ENCODE data around the gene SPACA6.
"Not testable (repeated sequence)": the region's sequence is repeated elsewhere in the genome, so short reads cannot be mapped to it uniquely, and the experiment has no call there.

The SPACA6 gene, protein sequence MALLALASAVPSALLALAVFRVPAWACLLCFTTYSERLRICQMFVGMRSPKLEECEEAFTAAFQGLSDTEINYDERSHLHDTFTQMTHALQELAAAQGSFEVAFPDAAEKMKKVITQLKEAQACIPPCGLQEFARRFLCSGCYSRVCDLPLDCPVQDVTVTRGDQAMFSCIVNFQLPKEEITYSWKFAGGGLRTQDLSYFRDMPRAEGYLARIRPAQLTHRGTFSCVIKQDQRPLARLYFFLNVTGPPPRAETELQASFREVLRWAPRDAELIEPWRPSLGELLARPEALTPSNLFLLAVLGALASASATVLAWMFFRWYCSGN

DNA sequence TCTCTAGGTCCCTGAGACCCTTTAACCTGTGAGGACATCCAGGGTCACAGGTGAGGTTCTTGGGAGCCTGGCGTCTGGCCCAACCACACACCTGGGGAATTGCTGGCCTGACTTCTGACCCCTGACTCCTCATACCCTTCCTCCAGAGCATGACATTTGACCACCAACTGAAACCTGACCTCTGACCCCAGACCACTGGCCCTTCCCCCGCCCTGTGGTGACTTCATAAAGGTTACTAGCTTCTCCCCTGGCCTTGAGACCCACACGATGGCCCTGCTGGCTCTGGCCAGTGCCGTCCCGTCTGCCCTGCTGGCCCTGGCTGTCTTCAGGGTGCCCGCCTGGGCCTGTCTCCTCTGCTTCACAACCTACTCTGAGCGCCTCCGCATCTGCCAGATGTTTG lies at the start of gene SPACA6:
TSS of gene SPACA6 (plus strand) at position 71 of the 400 bp plus-strand sequence. CDS start at position 268, 197 bp downstream.
- DNase-seq (ENCODE audit: extremely low spot score, insufficient read length, low read depth) (no peak), FAIRE-seq (no peak)

DNA sequence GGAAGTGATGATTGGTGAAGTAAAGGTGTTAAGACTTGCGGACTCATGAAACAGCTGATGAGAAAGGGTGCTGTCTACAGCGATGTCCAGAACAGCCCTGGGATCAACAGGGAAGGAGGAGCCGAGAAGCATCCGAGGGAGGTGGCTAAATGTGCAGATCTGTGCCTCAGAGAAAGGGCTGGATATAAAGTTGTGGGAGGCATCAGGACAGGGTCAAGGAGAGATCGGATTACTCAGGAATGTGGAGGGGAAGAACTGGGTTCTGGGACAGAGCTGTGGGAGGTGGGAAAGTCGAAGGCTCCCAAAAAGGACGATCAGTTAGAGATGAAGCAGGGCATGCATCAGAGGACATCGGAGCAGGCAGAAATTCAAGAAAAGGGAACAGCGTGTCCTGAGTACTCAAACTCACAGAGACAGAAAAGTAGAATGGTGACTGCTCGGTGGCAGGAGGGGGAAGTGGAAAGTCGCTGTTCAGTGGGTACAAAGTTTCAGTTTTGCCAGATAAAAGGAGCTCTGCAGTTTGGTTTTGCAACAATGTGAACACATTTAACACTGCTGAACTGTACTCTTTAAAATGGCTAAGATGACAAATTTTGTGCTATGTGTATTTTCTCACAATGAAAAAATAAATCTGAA lies 48.4 kb upstream of the SPACA6 start:
- DNase-seq (ENCODE audit: extremely low spot score, insufficient read length, low read depth) = no peak
- FAIRE-seq = no peak

DNA sequence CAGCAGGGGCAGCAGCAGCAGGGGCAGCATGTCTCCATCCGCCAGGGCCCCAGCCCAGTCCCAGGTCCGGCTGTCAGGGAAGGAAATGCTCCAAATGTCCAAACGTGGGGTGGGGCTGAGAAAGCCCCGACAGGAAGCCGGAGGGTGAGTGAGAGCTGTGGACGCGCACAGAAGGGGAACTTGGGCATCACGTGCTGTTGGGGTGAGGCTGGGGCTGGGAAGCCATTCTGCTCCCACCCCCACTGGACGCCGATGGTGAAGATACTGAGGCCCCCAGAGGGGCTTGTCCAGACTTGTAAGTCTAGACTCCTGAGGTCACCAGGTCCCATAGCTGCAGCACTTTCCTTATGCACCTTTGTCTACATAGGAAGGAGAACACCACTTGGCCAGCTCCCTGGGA lies 46.4 kb upstream of the SPACA6 start, which contains the start of gene SIGLEC14:
TSS of gene SIGLEC14 (minus strand) at position 96 of the 400 bp plus-strand sequence. CDS start at position 30, 66 bp downstream.
- DNase-seq (ENCODE audit: extremely low spot score, insufficient read length, low read depth) = not testable (repeated sequence)
- FAIRE-seq = peak; percentile 73

DNA sequence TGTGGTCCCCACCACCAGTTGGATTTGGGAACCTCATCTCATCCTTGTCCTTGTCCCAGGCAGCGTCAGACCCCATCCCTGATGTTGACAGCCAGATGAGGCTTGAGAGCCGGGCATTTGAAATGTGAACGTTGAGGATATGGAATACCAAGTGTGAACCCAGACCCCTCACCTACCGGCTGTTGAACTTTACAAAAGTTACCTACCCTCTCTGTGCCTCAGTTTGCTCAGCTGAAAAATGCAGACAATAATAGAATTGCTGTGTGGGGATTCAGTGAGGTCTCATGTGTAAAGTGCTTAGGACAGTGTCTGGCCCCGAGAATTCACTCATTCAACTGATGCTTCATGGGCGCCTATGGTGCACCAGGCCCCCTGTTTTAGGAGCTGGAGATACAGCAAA lies 45.8 kb upstream of the SPACA6 start:
- FAIRE-seq (no peak), DNase-seq (ENCODE audit: extremely low spot score, insufficient read length, low read depth) (no peak)

DNA sequence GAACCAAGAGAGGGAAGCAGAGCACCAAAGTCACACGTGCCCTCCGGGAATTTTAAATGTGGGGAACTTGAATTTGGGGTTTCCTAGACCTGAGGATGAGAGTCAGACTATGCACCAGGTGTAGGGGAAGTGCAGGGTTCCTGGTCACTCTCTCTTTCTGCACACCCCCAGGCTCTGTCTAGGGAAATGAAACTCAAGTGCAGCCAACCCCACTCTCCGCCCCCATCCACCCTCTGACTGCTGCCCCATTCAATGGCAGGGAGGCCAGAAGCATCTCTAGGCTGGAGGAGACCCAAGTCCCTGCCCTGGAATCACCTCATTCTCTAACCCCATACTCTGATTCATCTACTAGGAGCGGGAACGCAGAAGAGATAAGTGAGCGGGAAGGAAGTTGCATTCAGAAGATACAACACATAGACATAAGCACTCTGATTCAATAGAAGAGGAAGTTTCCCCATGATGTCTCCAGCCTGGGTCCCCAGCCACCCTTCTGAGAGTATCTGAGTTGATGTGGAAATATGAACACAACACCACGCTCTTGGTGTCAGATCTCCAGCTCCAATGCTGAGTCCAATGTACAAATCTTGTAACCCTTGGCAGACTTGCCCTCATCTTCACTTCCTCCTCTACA lies 41.8 kb upstream of the SPACA6 start:
- FAIRE-seq = peak; percentile 81

DNA sequence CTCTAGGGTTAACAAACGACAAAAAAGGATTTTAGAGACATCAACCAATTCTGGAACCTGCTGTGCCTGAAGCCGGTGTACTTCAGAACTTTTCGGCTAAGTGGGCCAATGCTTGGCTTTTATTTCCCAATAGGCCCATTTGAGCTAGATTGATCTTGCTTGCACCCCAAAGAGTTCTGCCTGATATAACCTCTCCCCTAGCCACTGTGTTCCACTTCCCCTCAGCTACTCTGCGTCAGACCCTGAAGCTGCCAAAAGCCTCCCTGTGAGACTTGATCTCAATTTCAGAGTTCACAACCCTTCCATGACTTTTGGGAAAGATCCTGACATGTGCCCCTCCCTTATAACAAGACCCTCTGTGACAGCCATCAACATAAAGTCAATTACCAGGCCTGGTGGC lies 40.9 kb upstream of the SPACA6 start:
- no peak for FAIRE-seq
- DNase-seq (ENCODE audit: extremely low spot score, insufficient read length, low read depth) = no peak

More for the DNA sequence above, 41.8 kb upstream of the SPACA6 start:
- DNase-seq (ENCODE audit: extremely low spot score, insufficient read length, low read depth) = peak; percentile 25

DNA sequence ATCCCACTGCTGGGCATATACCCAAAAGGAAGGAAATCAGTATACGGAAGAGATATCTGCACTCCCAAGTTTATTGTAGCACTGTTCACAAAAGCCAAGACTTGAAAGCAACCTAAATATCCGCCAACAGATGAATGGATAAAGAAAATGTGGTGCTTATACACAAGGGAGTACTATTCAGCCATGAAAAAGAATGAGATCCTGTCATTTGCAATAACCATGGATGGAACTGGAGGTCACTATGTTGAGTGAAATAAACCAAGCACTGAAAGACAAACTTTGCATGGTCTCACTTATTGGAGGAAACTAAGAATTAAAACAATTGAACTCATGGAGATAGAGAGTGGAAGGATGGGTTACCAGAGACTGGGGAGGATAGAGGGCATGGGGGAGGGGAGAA lies 40.0 kb upstream of the SPACA6 start:
- DNase-seq (ENCODE audit: extremely low spot score, insufficient read length, low read depth) (no peak), FAIRE-seq (no peak)

DNA sequence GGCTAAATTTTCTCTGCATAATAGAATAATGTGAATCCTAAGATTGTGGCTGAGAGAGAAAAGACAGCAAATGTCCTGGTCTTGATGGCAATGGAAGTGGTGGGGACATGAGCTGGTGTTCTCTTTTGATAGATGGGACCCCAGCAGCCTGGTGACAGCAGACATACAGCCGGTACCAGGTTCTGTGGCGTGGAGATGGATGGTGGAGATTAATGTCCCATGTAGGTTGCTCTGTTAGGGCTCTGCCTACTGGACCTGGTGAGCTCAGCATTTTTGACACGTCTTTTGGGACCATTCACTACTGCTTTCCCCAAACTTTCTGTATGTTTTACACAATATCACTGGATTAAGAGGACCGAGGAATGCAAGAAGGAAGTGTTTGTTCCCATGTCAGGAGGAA lies 38.3 kb upstream of the SPACA6 start:
- DNase-seq (ENCODE audit: extremely low spot score, insufficient read length, low read depth) (no peak), FAIRE-seq (no peak)

DNA sequence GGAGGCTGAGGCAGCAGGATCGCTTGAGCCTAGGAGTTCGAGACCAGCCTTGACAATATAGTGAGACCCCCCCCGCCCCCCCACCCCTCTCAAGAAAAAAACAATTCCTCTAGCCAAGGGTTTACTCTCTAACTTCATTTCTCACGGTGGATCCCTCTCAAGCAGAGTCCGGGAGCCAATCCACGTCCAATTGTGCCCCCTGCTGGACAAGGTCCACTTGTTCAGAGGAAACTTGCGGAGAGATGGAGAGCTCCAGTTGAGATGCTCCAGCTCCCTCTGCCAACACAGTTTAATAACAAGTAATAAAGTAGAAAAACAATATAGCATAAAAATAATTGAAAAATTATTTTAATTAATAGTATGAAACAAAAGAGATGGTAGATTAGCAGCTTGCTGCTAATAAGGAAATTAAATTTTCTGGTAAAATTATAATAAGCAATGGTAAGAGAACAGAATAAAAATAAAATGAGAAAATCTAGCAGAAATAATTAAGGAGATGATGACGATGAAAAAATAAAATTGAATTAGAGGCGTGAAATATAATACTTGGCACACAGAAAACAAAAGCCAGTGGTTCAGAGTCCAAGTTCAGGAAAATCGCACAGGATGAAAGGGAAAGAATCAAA lies 32.0 kb upstream of the SPACA6 start:
- FAIRE-seq (peak; percentile 85), DNase-seq (ENCODE audit: extremely low spot score, insufficient read length, low read depth) (peak; percentile 25)

DNA sequence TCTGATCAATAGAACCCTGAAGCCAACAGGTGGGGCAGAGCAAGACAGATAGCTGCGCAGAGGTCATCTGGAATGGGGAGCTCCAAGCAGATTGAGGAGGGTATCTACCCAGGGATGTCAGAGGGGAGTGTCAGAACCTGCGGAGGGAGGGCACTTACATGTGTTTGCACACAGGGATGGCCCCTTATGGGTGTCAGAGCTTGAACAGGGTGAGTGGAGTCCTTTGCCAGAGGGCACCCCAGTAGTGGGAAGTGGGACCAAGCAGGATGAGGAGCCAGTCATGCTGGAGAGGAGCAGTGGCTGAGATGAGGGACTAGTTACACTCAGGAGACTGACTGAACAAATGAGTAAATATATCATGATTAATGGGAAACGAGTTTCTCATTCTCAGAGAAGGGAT lies 29.5 kb upstream of the SPACA6 start:
- no peak for FAIRE-seq
- no peak for DNase-seq (ENCODE audit: extremely low spot score, insufficient read length, low read depth)

DNA sequence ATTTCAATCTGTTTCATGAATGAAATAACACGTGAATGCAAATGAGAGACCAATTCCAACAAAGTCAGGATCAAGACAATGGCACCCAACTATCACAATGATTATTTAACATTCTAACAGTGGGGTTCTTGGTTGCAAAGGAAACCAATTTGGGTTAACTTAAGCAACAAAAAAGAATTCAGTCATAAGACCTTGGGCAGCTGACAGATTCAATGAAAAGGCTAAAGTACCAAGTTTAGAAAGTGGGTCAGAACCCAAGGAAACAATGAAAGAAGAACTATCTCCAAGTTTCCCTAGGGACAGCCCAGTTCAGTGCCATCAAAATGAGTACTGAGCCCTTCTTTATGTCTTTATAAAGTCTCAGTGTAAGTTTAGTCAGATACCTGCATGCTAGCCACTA lies 29.0 kb upstream of the SPACA6 start:
- no peak for FAIRE-seq
- DNase-seq (ENCODE audit: extremely low spot score, insufficient read length, low read depth) = no peak

DNA sequence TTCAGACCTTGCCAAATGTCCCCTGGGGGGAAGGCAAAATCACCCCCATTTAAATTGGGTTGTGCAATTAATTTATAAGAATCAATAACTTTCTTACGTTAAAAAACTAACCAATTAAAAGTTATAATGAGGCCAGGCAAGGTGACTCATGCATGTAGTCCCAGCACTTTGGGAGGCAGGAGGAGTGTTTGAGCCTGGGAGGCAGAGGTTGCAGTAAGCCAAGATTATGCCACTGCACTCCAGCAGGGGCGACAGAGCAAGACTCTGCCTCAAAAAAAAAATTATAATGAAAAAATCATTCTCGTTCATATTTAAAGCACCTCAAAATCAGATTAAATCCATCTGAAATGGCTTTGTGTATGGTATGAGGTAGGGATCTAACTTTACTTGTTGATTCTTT lies 28.1 kb upstream of the SPACA6 start:
- DNase-seq (ENCODE audit: extremely low spot score, insufficient read length, low read depth) (no peak), FAIRE-seq (no peak)

DNA sequence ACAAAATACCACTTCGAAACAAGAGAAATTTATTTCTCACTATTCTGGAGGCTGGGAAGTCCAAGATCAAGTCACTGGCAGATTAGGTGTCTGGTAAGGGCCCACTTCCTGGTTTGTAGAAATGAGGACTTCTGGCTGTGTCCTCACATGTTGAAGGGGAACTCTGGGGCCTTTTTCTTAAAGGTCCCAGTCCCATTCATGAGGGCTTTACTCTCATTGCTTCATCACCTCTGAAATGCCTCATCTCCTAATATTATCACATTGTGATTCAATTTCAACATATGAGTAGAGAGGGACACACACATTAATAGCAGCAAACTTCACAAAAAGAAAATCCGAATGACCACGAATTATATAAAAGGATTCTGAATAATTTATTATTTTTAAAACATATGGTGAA lies 24.9 kb upstream of the SPACA6 start:
- FAIRE-seq (no peak), DNase-seq (ENCODE audit: extremely low spot score, insufficient read length, low read depth) (no peak)

DNA sequence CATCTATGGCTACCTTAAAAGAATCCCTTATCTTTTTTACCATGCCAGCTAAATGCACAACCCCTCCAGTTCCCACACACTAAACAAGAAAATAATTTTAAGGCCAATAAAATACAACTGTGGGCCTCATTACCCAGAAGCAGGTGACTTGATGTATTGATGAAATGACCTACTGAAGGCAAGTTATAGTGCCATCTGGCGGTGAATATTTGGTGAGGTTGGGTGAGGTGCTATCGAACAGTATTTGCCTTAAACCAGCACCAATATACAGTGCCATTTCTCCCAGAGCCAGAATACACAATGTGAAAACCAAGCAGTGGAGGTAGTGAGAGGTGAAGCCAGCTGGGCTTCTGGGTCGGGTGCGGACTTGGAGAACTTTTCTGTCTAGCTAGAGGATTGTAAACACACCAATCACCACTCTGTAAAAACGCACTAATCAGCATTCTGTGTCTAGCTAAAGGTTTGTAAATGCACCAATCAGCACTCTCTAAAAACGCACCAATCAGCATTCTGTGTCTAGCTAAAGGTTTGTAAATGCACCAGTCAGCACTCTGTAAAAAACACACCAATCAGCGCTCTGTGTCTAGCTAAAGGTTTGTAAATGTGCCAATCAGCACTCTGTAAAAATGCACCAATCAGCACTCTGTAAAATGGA lies 17.1 kb upstream of the SPACA6 start:
- FAIRE-seq; DNase-seq (ENCODE audit: extremely low spot score, insufficient read length, low read depth): not testable (repeated sequence)

DNA sequence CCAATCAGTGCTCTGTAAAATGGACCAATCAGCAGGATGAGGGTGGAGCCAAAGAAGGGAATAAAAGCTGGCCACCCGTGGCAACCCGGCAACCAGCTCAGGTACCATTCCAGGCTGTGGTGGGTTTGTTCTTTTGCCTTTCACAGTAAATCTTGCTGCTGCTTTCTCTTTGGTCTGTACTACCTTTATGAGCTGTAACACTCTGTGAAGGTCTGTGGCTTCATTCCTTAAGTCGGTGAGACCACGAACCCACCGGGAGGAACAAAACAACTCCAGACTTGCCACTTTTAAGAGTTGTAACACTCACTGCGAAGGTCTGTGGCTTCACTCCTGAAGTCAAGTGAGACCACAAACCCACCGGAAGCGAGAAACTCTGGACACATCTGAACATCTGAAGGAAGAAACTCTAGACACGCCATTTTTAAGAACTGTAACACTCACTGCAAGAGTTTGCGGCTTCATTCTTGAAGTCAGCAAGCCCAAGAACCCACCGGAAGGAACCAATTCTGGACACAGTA lies 16.5 kb upstream of the SPACA6 start:
- FAIRE-seq (no peak), DNase-seq (ENCODE audit: extremely low spot score, insufficient read length, low read depth) (no peak)

DNA sequence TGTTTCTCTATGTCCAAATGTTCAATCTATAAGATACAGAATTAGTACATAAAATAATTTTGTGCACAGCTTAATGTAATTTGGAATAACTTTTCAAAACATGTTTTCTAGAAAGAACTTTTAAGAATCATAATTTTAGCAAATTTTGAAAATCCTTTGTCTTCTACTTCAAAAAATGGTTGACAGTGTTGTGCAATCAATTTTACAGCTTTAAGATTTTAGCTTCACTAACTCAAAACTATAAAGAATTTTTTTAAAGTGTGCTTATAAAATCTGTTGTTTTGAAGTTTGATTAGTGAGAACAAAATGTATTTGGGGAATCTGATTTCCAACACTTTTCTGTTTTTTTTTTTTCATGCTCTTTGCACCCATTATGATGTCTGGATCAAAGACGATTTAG lies 12.7 kb upstream of the SPACA6 start:
- no peak for FAIRE-seq
- DNase-seq (ENCODE audit: extremely low spot score, insufficient read length, low read depth) = no peak

DNA sequence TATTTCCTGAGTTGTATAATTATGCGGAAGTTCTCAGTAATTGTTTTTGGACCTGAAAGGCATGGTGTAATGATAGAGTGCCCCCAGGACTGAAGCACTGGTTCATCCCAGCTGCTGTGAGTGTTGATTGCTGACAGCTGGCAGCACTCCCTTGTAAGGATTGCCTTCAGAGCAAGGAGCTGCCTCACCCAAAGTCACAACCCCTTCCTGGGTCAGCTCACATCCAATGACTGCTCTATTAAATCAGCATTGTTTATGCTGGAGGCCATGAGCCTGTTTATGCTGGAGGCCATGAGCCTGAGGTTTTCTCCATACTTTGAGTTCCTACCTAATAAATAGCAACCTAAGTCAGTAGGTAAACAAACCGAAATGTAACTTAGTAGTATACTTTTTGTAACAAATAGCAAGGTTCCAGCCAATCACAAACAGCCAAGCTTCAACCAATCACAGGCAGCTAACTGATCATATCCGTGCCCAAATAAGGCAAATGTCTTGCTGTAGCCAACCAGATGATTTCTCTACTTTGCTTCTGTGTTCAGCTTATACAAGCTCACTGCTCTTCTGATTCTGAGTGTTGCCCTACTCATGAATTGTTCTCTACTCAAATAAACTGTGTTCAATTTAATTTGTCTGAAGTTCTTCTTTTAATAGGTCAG lies 11.7 kb upstream of the SPACA6 start:
- FAIRE-seq (no peak), DNase-seq (ENCODE audit: extremely low spot score, insufficient read length, low read depth) (no peak)

DNA sequence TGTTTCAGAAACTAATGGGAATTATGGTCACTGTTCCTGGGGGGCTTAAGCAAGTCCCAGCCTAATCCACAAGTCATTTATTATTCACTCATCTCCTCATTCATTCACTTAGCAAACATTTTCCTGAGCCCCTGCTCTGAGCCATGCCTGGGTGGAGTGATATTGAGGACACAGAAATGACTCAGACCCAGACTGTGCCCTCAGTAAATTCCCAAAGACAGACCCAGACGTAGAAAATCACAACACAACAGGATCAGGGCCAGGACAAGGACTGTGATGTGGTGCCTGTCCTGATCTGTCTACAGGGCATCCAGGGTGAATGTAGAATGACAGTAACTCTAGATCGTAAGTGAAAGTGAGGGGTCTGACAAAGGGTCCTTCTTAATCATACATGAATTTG lies 7.0 kb upstream of the SPACA6 start:
- DNase-seq (ENCODE audit: extremely low spot score, insufficient read length, low read depth) (no peak), FAIRE-seq (no peak)

DNA sequence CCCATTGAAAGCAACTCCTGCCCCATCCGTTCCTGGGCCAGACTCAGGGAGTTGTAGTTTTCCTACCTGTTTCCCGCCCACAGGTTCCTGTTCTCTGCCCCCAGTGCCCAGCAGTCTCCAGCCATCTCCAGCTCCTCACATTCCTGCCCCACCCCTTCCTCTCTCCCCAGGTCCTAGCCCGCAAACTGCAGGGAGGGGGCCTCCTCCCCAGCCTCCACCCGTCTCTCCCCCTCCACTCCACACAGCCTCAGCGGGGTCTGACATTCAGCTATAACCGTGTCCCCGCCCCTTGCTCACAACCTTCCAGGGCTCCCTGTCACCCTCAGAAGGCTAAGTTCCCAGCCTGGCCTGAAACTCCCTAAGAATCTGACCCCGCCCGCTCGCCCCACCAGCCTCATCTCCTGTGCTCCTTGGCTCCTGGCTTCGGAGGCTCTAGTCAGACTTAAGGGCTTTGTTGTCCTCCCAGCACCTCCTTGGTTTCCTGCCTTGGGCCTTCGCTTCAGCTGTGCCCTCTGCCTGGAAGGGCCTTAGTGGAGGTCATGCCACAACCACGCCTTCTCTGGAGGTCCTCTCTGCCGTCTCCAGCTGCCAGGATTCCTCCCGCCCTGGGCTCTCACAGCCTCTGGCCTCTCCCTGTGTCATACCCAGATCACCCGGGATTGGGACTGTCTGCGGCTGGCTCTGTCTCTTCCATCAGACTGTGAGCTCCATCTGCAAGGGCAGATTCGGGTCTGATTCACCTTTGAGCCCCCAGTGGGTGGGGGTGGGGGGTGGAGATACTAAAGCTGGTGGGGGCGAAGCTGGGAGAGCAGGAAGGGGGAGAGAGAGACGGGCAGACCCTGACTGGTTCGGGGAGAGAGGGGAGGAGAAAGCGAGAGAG lies 5.1 kb upstream of the SPACA6 start:
- no peak for DNase-seq (ENCODE audit: extremely low spot score, insufficient read length, low read depth)
- no peak for FAIRE-seq

Measured in GM18507 (cell line).